GM23338 (cell line): Measurements from ENCODE around the gene MYL12B.

Experiments used
- CREB1 ChIP-seq: fragments of 250-450 bp; sonication (Bioruptor Pico); IDR thresholded peaks from 2 replicates; pipeline ENCODE4 v1.5.0; 2020; ENCODE audit warnings: low read depth, mild to moderate bottlenecking, moderate library complexity
- EZH2 ChIP-seq: fragments of 200-600 bp; sonication (generic); IDR thresholded peaks from one replicate; pipeline ENCODE4 v1.8.0; 2017; ENCODE audit warnings: antibody characterized with exemption, mild to moderate bottlenecking, low read depth; ENCODE audit not compliant: unreplicated experiment
- EZH2phosphoT487 ChIP-seq: fragments of 200-600 bp; sonication (generic); IDR thresholded peaks from one replicate; pipeline ENCODE4 v1.8.1; 2018; ENCODE audit warnings: antibody characterized with exemption; ENCODE audit not compliant: unreplicated experiment
- JUNB ChIP-seq: IDR thresholded peaks from one replicate; pipeline ENCODE4 v1.6.1; 2016; ENCODE audit warnings: antibody characterized with exemption; ENCODE audit not compliant: unreplicated experiment
- POLR2AphosphoS5 ChIP-seq: IDR thresholded peaks from 2 replicates; pipeline ENCODE4 v1.6.1; 2016; ENCODE audit warnings: antibody characterized with exemption, low read depth
- ZNF114 ChIP-seq: fragments of 250-450 bp; sonication (Bioruptor Pico); IDR thresholded peaks from 2 replicates; pipeline ENCODE4 v1.5.0; 2020; ENCODE audit warnings: mild to moderate bottlenecking, moderate library complexity
- ZNF331 ChIP-seq: fragments of 250-450 bp; sonication (Bioruptor Pico); IDR thresholded peaks from 2 replicates; pipeline ENCODE4 v1.5.0; 2020; ENCODE audit warnings: low read depth, mild to moderate bottlenecking, moderate library complexity
- TF ChIP-seq, protein P1 (sequence below), 2 experiments: fragments of 200-600 bp in 1 of 2; sonication (generic) in 1 of 2; conservative IDR thresholded peaks; 2 replicates each; pipeline versions ENCODE4 v1.5.1 to v1.6.1; 2016 to 2017; ENCODE audit warnings: antibody characterized with exemption in 2 of 2, low read depth in 2 of 2, mild to moderate bottlenecking in 2 of 2, moderate library complexity in 1 of 2
- TF ChIP-seq, protein P2 (sequence below): IDR thresholded peaks from one replicate; pipeline ENCODE4 v1.6.1; 2018; ENCODE audit warnings: antibody characterized with exemption; ENCODE audit not compliant: unreplicated experiment

DNA sequence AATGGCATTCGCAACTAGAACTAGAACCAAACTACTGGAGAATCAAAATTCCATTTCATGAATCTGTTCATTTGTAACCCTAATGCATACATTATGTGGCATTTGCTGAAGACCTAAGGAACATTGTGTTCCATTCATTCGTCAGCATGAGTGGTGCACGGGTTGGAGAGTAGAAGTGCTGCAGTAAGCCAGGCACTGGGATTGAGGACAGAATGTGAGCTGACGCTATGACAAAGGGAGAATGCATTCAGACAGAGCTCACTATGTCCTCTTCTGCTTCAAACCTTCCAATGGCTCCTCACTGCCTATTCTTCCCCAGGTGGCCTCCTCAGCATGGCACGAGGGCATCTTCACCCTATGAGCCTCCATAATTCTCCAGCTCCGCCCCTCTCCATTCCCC lies 35.9 kb upstream of the MYL12B start:
- TF ChIP-seq, protein P1, sequence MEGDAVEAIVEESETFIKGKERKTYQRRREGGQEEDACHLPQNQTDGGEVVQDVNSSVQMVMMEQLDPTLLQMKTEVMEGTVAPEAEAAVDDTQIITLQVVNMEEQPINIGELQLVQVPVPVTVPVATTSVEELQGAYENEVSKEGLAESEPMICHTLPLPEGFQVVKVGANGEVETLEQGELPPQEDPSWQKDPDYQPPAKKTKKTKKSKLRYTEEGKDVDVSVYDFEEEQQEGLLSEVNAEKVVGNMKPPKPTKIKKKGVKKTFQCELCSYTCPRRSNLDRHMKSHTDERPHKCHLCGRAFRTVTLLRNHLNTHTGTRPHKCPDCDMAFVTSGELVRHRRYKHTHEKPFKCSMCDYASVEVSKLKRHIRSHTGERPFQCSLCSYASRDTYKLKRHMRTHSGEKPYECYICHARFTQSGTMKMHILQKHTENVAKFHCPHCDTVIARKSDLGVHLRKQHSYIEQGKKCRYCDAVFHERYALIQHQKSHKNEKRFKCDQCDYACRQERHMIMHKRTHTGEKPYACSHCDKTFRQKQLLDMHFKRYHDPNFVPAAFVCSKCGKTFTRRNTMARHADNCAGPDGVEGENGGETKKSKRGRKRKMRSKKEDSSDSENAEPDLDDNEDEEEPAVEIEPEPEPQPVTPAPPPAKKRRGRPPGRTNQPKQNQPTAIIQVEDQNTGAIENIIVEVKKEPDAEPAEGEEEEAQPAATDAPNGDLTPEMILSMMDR (conservative IDR thresholded peaks at IDR 0.05; ENCODE audit: low read depth in 2 of 2) = no peak
- TF ChIP-seq EZH2 (no peak), CREB1 (CRISPR knock-in tag) (no peak), POLR2AphosphoS5 (no peak), ZNF114 (CRISPR knock-in tag) (no peak), JUNB (no peak), EZH2phosphoT487 (no peak), ZNF331 (CRISPR knock-in tag) (no peak)
- TF ChIP-seq, protein P2, sequence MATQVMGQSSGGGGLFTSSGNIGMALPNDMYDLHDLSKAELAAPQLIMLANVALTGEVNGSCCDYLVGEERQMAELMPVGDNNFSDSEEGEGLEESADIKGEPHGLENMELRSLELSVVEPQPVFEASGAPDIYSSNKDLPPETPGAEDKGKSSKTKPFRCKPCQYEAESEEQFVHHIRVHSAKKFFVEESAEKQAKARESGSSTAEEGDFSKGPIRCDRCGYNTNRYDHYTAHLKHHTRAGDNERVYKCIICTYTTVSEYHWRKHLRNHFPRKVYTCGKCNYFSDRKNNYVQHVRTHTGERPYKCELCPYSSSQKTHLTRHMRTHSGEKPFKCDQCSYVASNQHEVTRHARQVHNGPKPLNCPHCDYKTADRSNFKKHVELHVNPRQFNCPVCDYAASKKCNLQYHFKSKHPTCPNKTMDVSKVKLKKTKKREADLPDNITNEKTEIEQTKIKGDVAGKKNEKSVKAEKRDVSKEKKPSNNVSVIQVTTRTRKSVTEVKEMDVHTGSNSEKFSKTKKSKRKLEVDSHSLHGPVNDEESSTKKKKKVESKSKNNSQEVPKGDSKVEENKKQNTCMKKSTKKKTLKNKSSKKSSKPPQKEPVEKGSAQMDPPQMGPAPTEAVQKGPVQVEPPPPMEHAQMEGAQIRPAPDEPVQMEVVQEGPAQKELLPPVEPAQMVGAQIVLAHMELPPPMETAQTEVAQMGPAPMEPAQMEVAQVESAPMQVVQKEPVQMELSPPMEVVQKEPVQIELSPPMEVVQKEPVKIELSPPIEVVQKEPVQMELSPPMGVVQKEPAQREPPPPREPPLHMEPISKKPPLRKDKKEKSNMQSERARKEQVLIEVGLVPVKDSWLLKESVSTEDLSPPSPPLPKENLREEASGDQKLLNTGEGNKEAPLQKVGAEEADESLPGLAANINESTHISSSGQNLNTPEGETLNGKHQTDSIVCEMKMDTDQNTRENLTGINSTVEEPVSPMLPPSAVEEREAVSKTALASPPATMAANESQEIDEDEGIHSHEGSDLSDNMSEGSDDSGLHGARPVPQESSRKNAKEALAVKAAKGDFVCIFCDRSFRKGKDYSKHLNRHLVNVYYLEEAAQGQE = no peak
